MG63 (cell line): ENCODE measurements around the gene MAS1L. TPM values are rescaled to one million over a fixed set of nuclear protein-coding genes. Genes with fewer than 3 reads are reported as not detected.

ENCODE experiments used
- DNase-seq: peaks from one replicate; pipeline ENCODE4 v3.0.0-alpha.2; 2020
- H3K27me3 ChIP-seq: fragments of 250-450 bp; sonication (Bioruptor Pico); 2 replicates; pipeline ENCODE4 v1.5.1; 2020; ENCODE audit warnings: mild to moderate bottlenecking, moderate library complexity
- H3K36me3 ChIP-seq: fragments of 250-450 bp; sonication (Bioruptor Pico); 2 replicates; pipeline ENCODE4 v1.5.1; 2020; ENCODE audit warnings: mild to moderate bottlenecking, moderate library complexity
- H3K4me3 ChIP-seq: fragments of 250-450 bp; sonication (Bioruptor Pico); 2 replicates; pipeline ENCODE4 v1.5.1; 2020; ENCODE audit warnings: mild to moderate bottlenecking, moderate library complexity
- H3K9me3 ChIP-seq: fragments of 250-450 bp; sonication (Bioruptor Pico); 2 replicates; pipeline ENCODE4 v1.5.1; 2020; ENCODE audit warnings: mild to moderate bottlenecking, moderate library complexity
- total RNA-seq: library from RNA; depleted of rRNA; stranded (reverse); fragments of >200 nt; shearing (Covaris generic); gene quantifications from 2 replicates; pipeline ENCODE4 v1.2.3, GENCODE V29; 2014; ENCODE audit warnings: low replicate concordance; rRNA removed

The MAS1L gene, protein sequence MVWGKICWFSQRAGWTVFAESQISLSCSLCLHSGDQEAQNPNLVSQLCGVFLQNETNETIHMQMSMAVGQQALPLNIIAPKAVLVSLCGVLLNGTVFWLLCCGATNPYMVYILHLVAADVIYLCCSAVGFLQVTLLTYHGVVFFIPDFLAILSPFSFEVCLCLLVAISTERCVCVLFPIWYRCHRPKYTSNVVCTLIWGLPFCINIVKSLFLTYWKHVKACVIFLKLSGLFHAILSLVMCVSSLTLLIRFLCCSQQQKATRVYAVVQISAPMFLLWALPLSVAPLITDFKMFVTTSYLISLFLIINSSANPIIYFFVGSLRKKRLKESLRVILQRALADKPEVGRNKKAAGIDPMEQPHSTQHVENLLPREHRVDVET
- total RNA-seq, result not detected in 2 replicates

DNA sequence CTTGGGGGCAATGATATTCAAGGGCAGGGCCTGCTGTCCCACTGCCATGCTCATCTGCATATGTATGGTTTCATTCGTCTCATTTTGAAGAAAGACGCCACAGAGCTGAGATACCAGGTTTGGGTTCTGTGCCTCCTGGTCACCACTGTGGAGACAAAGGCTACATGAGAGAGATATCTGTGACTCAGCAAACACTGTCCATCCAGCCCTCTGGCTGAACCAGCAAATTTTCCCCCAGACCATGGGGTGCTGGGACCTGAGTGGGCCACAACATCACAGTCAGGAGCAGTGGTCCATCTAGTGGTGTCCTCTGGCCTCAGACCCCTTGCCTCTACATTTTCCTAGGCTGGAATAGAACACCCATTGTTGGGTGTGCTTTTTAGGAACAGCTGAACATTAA, at the start of gene MAS1L:
MAS1L (minus strand) TSS at position 297 of the 400 bp plus-strand sequence; CDS start at position 243, 54 bp downstream.
- Histone ChIP-seq H3K9me3 (no peaks in the 10 kb centered on the region), H3K27me3 (no peaks in the 10 kb centered on the region), H3K36me3 (no peaks in the 10 kb centered on the region), H3K4me3 (no peak within 1 kb of the TSS)
- DNase-seq, result no peak

DNA sequence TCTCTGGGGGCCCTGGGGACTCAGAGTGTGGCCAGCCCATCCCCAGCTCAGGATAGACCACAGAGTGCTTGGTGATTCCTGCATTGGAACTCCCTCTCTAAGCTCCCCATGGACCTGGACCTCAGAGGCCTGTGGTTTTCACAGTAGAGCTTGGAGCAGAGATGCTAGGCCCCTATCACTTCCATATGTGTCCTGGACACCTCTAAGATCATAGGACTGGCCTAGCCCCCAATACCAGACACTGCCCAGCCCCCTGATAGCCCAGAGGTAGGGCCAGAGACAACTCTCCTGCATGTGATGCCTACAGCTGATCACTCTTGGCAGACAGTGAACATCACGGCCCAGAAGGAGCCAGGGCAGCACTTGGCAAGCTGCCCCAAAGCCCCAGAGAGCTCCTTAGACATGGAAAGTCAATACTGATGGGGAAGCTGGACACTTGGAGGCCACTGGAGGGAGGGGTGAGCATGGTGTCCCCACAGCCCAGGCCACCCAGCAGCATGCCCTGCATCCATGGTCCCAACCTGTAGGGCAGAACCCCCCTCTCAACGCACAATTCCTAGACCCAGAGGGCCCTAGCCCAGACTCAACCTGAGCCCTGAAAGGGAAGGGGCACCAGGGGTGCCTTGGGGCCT, 44.7 kb upstream of the MAS1L start:
- Histone ChIP-seq H3K36me3 (no peaks in the 10 kb centered on the region), H3K4me3 (no peak overlapping the region), H3K27me3 (no peaks in the 10 kb centered on the region), H3K9me3 (no peaks in the 10 kb centered on the region)
- DNase-seq, result no peak

DNA sequence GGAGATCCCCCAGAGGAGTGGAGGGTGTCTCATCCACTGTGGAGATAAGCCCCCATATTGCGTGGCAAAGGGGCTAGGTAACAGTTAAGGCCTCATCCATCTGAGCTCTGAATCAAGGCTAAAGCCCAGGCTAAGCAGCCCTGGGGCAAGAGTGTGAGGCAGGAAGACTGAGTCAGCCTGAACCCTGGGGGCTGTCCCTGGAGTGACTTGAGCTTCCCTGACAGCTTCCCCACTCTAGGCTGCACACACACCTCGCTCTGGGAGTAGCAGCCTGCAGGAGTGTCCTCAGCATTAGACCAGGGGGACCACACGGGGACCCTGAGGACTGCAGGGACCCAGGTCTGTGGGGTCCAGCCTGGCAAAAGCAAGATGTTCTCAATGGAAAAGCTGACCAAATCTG, 43.9 kb upstream of the MAS1L start:
- DNase-seq, result no peak
- H3K4me3 ChIP-seq, result no peak overlapping the region
- no peaks in the 10 kb centered on the region for H3K9me3 ChIP-seq
- no peaks in the 10 kb centered on the region for H3K27me3 ChIP-seq
- H3K36me3 ChIP-seq, result no peaks in the 10 kb centered on the region

DNA sequence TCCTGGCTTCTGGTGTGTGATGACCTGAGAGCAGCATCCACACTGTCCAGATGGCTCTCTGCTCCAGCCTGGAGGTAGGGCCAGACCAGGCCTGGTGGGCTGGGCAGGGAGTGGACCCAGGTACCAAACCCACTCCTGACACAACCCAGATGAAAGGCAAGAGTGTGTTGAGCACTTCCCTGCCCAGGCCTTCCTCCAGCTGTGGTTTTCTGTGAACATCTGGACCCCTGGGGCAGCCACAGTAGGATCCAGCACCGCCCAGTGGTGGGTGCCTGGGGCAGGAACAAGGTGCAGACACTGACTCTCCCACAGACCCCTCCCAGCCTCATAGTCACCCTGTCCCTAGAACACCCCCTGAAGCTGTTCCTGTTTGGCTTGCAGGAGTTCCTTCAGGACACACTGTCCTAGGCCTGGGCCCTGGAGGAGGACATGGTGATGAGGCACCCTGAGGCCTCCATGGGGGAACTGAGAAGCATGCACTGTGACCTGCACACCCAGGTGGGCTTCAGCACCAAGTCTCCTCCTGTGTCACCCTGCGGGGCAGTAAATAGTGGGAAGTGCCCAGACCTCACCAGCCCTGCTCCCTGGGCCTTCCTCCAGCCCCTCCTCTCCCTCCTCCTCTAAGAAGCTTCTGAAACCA, 43.0 kb upstream of the MAS1L start:
- no peak for DNase-seq

DNA sequence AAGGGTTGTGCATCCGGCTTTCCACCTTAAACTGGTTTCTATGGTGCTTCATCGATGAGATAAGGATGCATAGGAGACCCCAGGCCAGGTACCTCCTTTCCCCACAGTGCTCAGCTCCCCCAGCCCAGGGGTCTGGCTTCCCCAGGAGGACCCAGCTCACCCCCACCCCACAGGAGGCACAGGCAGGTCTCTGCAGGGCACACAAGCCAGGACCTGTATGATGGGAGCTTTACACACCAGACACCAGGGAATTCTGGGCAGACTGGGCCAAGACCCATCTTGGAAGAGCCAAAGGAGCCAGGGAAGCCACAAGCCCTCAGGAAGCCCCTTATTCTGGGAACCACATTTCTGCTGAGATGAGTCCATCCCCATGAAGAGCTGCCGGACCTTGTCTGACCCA, 42.2 kb upstream of the MAS1L start:
- no peak overlapping the region for H3K4me3 ChIP-seq
- no peaks in the 10 kb centered on the region for H3K9me3 ChIP-seq
- H3K27me3 ChIP-seq, result no peaks in the 10 kb centered on the region
- no peak for DNase-seq
- no peaks in the 10 kb centered on the region for H3K36me3 ChIP-seq

More for the DNA sequence above, 43.0 kb upstream of the MAS1L start:
- Histone ChIP-seq H3K36me3 (no peaks in the 10 kb centered on the region), H3K4me3 (no peak overlapping the region), H3K9me3 (no peaks in the 10 kb centered on the region), H3K27me3 (no peaks in the 10 kb centered on the region)

DNA sequence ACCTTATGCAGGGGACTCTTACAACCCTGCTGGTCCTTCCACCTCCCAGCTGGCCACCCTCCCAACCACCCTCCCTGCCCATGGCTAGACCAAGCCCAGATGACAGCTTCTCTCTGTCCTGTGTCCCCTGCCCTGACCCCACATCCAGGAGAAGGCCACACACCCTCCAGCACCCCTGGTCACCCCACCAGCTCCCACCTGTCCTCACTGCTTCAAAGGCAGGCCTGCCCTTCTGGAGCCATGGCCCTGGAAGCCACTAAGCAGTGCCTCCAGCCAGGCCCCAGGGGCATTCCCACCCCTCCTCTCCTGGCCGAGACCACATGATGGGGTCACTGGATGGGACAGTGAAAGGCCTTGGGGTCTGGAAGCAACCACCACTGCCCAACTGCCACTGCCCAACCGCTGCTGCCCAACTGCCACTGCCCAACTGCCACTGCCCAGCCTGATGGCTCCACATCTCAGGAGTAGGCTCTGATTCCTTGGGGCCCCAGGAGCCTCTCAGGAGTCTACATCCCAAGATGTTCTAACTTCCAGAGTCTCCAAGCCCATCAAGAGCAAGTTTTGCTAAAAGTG, 41.3 kb upstream of the MAS1L start:
- H3K4me3 ChIP-seq, result no peak overlapping the region

DNA sequence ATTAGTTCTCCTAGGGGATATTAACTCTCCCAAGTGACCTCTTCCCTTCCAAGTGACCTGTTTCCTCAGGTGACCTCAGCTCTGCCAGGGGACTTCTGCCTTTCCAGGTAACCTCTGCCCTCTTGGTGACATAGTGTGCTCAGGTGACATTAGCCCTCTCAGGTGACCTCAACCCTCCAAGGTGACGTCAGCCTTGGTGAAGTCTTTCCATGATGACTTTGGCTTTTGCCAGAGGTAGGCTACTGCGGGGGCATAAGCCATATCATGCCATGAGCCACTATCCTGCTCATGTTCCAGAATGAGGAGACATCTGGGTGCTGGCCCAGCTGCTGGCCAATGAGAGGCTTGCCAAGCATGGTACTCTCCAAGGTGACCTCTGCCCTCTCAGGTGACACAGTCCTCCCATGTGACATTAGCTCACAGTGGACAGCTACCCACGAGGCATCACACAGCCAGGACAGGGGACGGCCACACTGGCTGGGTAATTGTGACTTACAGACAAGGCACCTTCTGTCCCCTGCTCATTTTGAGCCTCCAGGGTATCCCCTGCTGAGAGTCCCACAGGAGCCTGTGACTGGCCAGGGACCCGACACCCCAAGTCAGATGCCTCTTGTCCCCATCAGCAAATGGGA, 40.7 kb upstream of the MAS1L start:
- no peak for DNase-seq
- Histone ChIP-seq H3K27me3 (no peaks in the 10 kb centered on the region), H3K9me3 (no peaks in the 10 kb centered on the region), H3K4me3 (no peak overlapping the region), H3K36me3 (no peaks in the 10 kb centered on the region)

More for the DNA sequence above, 41.3 kb upstream of the MAS1L start:
- H3K36me3 ChIP-seq, result no peaks in the 10 kb centered on the region
- H3K9me3 ChIP-seq, result no peaks in the 10 kb centered on the region
- H3K27me3 ChIP-seq, result no peaks in the 10 kb centered on the region
- DNase-seq, result no peak

DNA sequence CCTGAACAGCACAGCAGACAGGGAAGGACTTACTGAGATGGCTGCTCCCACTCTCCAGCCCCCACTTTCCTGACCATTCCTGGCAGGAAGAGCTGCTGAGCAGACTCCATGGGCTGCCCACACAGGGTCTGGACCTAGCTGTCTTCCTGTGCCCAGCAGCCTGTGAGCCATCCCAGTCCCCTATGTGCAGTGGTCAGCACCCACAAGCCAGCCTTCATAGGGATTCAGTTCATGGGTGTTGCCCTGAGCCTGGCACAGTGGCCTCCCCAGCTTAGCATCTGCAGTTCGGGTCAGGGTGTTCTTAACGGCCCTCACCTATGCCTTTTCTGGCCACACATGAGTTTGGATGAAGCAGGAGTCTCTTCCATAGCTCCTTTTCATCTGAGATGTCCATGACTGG, 39.8 kb upstream of the MAS1L start:
- Histone ChIP-seq H3K36me3 (no peaks in the 10 kb centered on the region), H3K4me3 (no peak overlapping the region), H3K9me3 (no peaks in the 10 kb centered on the region), H3K27me3 (no peaks in the 10 kb centered on the region)
- no peak for DNase-seq

DNA sequence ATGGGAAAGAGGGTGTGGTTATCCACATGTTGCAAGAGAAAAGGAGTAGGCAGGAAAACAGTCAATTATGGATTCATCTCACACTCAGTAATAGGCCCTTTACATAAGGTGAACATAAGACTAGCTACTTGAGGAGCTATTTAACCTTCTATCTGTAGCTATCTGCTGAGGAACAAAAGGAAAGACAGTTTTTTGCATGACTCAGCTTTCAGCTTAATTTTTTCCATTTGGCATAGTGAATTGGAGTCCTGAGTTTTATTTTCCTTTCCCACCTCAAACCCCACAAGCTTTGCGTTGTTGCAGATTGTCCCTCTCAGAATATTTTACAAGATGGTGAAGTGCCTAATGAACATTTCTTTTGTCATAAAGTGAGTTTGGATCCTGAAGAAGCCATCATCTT, 39.4 kb upstream of the MAS1L start:
- no peak for DNase-seq
- H3K36me3 ChIP-seq, result no peaks in the 10 kb centered on the region
- no peaks in the 10 kb centered on the region for H3K9me3 ChIP-seq
- H3K27me3 ChIP-seq, result no peaks in the 10 kb centered on the region
- no peak overlapping the region for H3K4me3 ChIP-seq

DNA sequence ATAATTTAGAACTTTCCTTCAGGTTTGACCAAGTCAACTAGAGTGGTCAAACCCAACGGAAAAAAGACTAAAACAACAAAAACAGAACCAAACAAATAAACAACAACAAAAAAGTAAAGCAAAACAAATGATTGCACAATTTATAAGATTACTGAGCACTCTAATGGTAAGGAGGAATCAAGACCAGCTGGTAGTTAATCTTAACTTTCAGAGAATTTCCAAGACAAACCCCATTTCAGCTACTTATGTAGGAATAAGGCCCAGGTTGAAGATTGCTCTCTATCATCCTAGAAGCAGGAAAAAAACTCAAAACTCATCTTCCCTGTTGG, 37.5 kb upstream of the MAS1L start:
- no peaks in the 10 kb centered on the region for H3K27me3 ChIP-seq
- H3K9me3 ChIP-seq, result no peaks in the 10 kb centered on the region
- no peak for DNase-seq
- no peak overlapping the region for H3K4me3 ChIP-seq
- H3K36me3 ChIP-seq, result no peaks in the 10 kb centered on the region

DNA sequence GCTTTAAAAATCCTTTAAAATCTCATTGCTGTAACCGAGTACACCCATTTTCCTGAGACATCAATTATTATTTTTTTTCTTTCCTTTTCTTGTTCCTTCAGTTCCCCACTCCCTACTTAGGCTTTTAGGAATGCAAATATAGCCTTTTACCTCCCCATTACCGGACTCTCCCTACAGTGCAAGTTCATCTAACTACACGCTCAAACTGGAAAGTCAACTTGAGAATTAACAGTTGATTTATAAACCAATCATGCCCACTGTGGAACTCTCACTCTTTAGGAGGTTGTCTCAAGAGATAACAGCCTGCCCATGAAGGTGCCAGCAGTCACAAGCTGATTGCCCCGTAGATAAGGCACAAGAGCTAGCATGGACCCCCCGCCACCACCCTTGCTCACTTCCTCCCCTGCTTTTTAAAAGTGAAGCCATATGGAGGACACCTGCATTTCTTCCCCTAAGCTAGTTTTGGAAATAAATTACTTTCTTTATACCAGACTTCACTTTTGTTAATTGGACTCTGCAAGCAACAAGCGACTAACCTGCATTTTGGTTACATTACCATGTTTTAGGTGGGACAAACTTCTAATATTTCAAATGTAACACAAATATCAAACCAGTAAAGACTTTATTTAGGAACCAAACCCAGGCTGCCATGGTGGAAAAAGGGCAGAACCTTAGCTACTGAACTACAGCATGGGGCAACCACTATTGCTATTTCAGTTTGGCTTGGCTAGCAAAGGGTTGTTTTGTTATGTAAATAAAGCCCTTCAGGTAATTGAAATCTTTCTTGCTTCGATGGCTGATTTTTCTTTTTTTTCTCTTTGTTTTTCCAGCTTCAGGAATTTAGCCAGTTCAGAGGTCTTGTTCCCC, 36.9 kb upstream of the MAS1L start:
- Histone ChIP-seq H3K4me3 (no peak overlapping the region), H3K36me3 (no peaks in the 10 kb centered on the region), H3K27me3 (no peaks in the 10 kb centered on the region), H3K9me3 (no peaks in the 10 kb centered on the region)
- DNase-seq, result no peak

DNA sequence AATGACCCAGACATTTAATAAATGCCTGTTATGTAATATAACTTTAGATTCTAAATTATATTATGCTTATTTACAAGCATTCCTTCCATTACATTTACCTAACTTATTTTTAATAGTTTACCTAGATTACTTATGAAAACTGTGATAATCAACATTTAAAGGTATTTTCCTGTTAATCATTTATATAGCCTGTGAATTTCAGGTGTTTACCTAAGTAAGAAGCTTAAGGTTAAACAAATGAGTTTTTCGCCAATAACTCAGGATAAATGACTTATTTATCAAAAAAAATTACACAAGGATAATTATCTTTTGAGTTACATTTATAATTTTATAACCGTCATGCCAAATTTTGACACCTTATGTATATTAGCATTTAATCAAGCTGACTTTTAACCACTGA, 36.3 kb upstream of the MAS1L start:
- H3K36me3 ChIP-seq, result no peaks in the 10 kb centered on the region
- no peaks in the 10 kb centered on the region for H3K9me3 ChIP-seq
- DNase-seq, result no peak
- H3K4me3 ChIP-seq, result no peak overlapping the region
- H3K27me3 ChIP-seq, result no peaks in the 10 kb centered on the region

DNA sequence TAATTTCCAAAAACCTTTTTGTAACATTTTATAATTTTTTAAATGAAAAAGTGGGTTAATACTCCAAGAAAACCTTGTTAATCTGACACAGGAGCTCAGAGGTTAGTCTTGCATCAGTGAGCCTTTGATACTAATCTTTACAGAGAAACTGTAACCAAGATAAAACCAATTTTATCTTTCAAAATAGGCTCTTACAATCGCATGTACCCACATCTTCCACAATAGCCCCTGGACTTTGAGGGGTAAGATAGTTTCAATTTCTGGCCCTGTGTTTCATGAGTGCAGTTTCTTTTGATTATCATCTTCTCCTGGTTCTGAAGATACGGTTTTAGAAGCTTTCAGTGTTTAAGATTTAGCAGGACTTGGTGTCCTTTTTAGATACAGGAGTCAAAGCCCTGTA, 34.5 kb upstream of the MAS1L start:
- H3K36me3 ChIP-seq, result no peaks in the 10 kb centered on the region
- H3K27me3 ChIP-seq, result no peaks in the 10 kb centered on the region
- no peak overlapping the region for H3K4me3 ChIP-seq
- H3K9me3 ChIP-seq, result no peaks in the 10 kb centered on the region
- DNase-seq, result no peak

DNA sequence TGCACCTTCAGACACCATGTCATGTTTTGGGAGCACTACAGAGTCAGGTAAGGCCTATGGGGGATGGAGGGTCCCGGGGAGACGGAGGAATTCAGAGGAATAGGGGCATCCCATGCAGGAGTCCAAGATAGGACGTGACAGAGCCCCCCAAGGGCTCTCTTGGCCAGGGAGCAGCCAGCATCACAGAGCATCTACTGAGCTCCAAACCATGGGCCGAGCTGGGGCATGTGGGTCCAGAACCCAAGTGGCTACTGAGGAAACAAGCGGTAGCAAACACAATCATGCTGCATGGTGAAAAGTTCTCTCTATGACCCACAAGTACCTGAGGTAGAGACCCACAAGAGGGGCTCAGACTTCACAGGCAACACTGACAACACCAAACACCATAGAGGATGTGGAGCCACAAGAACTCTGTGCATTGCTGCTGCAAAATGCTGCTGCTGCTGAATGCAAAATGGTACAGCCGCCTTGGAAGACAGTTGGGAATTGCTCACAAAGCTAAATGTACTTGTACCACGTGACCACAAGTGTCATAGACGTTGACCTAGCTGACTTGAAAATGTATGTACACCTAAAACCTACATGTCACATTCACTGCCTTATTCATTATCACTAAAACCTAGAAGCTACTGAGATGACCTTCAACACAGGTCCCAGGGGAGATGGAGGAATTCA, 33.4 kb upstream of the MAS1L start:
- Histone ChIP-seq H3K36me3 (no peaks in the 10 kb centered on the region), H3K4me3 (no peak overlapping the region), H3K27me3 (no peaks in the 10 kb centered on the region), H3K9me3 (no peaks in the 10 kb centered on the region)
- no peak for DNase-seq

DNA sequence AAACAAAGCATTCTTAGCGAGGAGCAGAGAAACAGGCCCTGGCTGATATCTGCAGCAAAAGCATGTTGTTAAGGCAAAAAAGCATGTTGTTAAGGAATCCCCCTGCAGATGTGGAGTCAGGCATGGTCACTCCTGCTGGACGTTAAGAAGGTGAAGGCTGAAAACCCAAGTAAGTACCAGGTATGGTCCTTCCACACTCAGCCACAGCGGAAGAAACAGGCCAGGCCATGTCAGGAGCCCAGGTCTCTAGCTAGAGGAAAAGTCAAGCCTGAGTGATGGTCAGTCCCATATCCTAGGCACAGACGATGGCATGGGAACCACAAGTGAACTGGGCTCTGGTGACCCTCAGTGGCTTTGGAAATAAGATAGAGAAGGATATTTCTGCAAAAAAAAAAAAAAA, 32.5 kb upstream of the MAS1L start:
- Histone ChIP-seq H3K9me3 (no peaks in the 10 kb centered on the region), H3K36me3 (no peaks in the 10 kb centered on the region), H3K27me3 (no peaks in the 10 kb centered on the region), H3K4me3 (no peak overlapping the region)
- DNase-seq, result no peak
